HG03139 (cell line): ENCODE data around the gene TRAM2.

Source experiments
- ATAC-seq: cut with Tn5 transposase; IDR thresholded peaks from one replicate; pipeline ENCODE4 v1.9.1; 2021; ENCODE audit not compliant: unreplicated experiment

Gene TRAM2

GRCh38 chr6:52533491-52533890 lies 43.4 kb downstream of the TRAM2 start:
- no peak for ATAC-seq

DNA sequence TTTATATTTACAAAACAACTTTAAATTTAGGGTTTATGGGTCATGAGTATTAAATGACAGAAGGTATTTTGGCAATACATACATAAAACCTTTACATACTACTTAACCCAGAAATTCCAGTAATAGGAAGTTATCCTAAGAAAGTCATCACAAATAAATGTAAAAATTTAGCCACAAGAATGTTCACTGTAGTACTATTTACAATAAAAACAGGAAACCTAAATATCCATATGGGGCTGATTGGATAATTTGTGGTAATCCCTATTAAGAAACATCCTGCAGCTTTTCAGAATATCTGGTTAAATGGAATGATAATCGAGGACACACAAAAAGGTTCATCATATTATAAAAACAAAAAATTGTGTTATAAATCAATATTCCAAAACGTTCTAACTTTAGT lies 44.4 kb downstream of the TRAM2 start:
- no peak for ATAC-seq

- ATAC-seq, result no peak
Observed at GRCh38 chr6:52531834-52532233, 45.0 kb downstream of the TRAM2 start.

- no peak for ATAC-seq
Observed at GRCh38 chr6:52531396-52531795, 45.5 kb downstream of the TRAM2 start.

DNA sequence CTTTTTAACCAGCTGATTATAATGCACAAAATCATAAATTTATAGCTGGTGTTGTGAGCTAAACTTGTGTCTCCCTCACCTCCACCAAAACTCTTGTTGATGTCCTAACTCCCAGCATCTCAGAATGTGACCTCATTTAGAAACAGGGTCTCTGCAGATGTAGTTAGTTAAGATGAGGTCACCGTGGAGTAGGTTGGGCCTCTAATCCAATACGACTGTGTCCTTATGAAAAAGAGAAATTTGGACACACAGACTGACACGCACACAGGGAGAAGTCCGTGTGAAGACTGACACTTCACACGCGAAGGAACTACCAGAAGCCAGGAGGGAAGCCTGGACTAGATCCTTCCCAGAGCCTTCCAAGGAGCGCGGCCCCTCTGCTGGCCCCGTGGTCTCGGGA lies 46.5 kb downstream of the TRAM2 start:
- no peak for ATAC-seq

- no peak for ATAC-seq
Observed at GRCh38 chr6:52529311-52529710, 47.5 kb downstream of the TRAM2 start.

DNA sequence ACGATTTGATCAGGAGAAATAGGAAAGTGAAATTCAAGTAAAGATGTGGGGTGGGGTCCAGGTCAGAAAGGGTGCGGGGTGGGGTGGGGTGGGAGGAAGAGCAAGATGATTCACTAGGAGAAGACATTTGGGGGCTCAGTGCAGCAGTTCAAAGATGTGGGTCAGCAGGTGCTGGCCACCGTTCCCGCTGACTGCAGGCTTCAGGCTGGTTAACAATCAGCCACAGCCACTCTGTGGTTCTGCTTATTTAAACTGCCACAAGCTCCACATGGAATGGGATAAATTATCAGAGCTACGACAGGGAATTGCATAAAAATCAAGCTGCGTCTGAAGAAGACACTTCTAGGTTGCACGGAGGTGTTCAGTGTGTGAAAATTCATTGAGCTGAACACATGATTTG lies 49.4 kb downstream of the TRAM2 start:
- ATAC-seq, result no peak

DNA sequence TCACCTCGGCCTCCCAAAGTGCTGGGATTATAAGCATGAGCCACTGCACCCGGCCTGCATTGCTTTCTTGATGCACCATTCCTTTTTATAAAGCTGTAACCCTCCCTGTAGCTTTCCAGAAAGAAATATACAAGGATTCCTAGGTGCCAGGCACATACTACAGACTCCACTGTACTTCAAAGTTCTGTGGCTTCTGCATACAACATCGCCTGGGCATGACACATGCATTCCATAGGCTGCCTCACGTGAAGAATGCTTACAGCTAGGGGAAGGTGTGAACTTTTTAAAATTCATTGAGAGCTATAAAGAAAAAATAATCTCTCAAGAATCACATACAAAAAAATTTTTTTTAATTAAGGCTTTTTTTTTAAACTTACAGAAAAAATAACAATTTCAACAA lies 50.2 kb downstream of the TRAM2 start:
- no peak for ATAC-seq

- no peak for ATAC-seq
Observed at GRCh38 chr6:52524918-52525317, 51.9 kb downstream of the TRAM2 start.

- ATAC-seq, result no peak
Observed at GRCh38 chr6:52523378-52524142, 53.3 kb downstream of the TRAM2 start.

DNA sequence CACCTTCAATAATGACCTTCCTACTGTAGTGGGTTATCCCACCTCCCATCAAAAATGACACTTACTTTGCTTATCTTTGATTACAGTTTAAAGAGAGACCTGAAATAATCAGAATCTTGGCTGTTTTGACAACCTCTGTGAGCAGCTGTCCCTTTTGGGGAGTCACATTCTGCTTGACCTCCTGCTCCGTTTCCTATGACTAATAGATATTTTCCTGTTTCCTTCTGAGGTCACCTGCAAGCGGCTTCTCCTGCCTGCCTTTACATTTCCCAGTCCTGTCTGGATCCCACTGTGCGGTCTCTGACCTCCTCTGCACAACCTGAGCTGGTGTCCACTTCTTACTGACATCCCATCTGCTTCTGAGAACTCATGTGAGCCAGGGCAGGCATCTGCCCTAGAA lies 54.2 kb downstream of the TRAM2 start:
- no peak for ATAC-seq

DNA sequence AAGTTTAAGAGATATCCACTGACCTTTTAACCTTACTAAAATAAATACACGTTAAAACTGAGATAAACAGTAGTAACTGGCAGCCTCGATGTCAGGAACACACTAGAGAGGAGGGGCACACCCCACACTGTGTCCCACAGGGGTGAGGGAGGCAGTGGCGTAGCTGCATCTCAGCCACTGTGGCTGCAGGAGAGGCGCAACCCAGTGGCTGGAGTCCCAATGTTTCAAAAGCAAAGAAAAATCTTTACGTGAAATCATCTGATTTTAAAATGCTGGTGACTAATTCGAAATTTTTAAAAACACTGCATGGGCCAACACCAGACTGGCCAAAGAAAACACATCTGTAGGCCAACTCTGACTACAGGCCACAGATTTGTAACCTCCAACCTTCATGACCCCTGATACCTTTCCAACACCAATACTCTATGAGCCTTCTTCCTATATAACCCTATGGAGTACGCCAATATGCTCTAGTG lies 54.7 kb downstream of the TRAM2 start:
- no peak for ATAC-seq

DNA sequence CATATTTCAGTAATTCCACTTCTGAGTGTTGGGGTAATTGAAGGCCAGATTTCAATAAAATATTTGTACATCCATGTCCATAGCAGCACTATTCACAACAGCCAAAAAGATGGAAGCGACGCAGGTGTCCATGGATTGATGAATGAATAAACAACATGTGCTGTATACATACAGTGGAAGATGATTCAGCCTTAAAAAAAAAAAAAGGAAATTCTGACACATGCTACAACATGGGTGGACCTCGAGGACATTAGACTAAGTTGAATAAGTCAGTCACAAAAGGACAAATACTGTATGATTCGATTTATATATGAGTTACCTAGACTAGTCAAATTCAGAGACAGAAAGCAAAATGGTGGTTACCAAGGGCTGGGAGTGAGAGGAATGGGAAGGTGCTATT lies 57.2 kb downstream of the TRAM2 start:
- ATAC-seq, result no peak

GRCh38 chr6:52518279-52518945 lies 58.4 kb downstream of the TRAM2 start:
- ATAC-seq, result no peak

DNA sequence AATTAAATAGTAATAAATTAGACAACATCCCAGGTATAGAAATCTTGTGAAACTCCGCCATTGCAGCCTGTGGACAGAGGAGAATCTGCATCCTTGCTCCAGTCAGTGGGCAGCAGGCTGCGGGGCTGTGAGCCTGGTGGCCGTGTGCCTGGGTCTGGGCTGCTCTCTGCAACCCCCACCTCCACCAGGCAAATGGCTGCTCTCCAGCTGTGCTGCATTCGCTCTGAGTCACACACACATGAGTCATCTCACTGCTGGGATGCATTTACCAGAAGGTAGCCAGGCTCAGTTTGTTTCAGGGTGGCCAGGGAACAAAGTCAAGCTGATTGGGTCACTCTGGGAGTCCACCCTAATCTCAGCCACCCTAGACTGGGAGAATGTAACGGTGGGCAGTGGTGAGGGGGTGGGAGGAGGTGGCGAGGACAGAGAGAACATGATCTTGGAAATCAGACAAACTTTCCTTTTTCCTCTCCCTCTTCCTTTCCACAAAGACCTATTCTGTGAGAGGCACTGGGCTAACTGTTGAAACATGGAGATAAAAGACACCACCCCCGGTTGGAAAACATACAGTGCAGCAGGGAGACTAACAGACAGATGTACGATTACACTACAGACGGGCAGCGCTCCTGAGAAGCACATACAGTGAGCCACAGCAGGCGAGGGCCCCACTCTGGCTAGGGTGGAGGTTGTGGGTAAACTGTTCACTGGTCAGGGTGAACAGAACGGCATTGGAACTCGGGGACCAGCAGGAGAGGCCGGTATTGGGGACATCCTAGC lies 59.2 kb downstream of the TRAM2 start:
- ATAC-seq, result no peak

- no peak for ATAC-seq
Observed at GRCh38 chr6:52516943-52517342, 59.9 kb downstream of the TRAM2 start.

- no peak for ATAC-seq
Observed at GRCh38 chr6:52516269-52516668, 60.6 kb downstream of the TRAM2 start.

GRCh38 chr6:52515219-52515960 lies 61.5 kb downstream of the TRAM2 start:
- ATAC-seq, result no peak

DNA sequence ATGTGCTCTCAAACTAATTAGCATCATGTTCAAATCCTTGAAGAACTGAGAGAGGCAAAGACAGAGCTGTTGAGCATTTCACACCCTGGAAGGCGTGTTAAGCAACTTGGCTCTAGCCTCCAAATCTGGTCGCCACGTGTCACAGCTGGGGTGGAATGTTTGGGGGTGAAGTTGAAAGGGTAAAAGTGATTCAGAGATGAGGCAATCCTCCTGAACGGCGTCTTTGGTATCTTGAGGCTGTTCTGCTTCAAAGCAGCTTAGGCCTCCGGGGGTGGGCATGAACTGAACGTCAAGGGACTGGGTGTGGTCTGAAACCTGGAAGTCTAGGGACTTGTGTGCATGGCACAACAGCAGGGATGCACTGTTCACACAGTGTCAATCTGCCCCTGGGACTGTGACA lies 62.3 kb downstream of the TRAM2 start:
- no peak for ATAC-seq

- no peak for ATAC-seq
Observed at GRCh38 chr6:52513896-52514295, 63.0 kb downstream of the TRAM2 start.

DNA sequence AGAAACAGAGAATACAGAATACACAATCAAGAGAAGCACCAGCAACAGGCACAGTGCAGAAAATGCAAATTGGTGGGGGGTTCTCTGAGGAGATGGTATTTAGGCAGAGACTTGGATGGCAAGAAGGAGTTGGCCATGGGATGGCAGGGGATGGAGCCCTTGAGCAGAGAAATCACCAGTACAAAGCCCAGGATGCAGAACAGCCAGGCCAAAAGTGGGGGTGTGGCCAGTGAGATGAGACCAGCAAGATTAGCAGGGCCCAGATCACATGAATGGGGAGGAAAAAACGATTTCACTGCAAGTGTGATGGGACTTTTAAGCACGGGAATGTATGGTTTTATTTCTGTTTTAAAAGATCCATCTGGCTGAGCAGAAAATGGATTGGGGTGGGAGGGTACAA lies 63.4 kb downstream of the TRAM2 start:
- no peak for ATAC-seq
